GM18508 (cell line): ENCODE measurements around the gene SSC5D.

Experiments used
- ATAC-seq: cut with Tn5 transposase; IDR thresholded peaks from one replicate; pipeline ENCODE4 v1.9.1; 2021; ENCODE audit warnings: moderate number of reproducible peaks; ENCODE audit not compliant: insufficient read depth, unreplicated experiment

Gene SSC5D

DNA sequence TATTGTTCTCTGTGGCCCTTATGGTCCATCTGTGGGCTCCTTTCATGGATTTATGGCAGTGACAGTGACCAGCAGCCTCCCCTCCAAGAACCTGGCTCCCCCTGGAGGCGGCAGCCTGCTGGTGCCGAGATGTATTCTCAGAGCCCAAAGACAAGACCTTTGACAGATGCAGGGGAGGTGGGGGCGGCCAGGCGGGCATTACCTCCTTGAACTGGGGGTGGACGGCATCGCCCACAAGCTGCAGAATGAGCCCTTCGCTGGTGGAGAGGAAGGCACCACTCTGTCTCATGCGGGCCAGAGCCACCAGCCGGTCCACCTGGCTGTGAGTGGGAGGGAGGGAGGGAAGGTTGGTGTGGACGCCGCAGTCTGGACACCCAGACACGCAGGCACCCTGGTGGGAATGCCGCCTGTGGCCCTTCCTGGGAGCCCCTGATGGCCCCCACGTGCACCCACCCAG is 33.4 kb upstream of the SSC5D start:
- ATAC-seq, result no peak

DNA sequence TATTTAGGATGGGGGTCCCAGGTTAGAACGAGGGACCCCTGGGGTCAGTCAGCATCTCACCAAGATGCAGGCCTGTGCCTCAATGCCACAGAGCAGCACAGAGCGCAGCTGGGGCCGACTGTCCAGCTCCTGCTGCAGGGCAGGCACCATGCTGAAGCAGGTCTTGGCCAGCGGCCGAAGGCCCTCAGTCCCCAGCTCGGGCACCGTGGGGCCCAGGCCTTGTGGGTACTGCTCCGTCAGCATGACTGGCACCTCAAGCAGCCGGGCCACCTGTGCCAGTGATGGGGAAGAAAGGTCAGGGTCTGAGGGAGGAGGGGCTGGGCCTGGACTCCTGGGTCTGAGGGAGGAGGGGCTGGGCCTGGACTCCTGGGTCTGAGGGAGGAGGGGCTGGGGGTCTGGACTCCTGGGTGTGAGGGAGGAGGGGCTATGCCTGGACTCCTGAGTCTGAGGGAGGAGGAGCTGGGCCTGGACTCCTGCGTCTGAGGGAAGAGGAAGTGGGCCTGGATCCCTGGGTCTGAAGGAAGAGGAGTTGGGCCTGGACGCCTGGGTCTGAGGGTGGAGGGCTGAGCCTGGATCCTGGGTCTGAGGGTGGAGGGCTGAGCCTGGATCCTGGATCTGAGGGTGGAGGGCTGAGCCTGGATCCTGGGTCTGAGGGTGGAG is 32.5 kb upstream of the SSC5D start:
- no peak for ATAC-seq

DNA sequence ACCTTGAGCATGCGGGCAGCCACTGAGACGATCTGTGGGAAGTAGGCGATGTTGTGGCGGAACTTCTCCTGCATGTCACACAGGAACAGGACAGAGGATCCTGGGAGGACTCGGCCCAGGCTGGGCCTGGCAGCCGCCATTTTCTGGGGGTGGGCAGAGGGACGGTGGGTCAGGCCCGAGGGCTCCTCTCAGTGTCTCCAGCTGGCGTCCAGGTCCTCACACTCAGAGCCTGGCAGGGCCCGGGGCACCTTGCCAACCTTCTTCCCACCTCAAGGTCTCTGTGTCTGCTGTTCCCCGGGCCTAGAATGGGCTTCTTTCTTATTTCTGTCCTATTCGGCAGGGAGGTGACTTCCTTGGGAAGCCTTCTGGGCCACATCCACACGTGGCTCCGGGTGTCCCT is 31.9 kb upstream of the SSC5D start:
- ATAC-seq, result no peak

DNA sequence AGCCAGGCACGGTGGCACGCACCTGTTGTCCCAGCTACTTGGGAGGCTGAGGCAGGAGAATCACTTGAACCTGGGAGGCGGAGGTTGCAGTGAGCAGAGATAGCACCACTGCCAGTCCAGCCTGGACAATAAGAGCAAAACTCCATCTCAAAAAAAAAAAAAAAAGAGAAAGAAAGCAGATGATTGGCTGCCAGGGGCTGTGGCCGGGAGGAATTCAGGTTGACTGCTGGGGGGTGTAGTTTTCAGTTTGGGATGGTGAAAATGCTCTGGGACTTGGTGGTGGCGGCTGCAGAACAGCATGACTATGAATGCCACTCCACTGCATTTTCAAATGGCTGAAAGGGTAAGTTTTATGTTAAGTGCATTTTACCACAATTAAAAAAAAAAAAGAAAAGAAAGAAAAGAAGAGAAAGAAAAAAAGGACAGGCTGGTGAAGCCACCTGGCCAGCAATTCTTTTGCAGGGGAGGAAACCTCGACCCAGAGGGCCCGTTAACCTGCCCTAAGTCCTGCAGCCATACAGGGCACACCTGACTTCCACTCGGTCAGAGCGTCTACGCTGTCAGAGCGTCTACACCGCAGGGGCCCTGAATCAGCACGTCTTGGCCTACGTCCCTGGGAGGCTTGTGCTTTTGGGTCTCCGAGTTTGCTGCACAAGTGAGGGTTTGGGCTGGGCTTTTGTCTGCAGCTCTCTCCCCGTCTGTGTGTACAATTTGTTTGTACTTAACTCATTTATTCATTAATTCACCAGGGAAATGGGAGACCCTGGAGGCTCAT is 30.4 kb upstream of the SSC5D start:
- no peak for ATAC-seq

DNA sequence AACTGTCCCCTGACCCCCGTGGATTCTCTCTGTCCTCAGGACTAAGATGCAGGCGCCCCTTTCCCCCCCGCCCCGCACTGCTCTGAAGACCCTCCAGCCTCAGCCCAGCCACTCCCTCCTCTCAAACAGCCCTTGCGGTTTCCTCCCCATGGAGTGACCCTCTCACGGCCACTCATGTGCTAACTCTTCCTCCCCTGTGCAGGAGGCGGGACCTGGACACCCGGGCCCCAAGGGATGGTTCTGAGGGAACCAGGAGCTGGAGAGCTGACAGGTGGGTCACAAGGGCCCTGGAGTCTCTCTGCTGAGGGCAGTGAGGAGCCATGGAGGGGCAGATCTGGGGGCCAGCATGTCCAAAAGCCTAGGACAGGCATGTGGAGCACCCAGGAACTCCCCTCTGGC is 28.7 kb upstream of the SSC5D start:
- ATAC-seq, result no peak

DNA sequence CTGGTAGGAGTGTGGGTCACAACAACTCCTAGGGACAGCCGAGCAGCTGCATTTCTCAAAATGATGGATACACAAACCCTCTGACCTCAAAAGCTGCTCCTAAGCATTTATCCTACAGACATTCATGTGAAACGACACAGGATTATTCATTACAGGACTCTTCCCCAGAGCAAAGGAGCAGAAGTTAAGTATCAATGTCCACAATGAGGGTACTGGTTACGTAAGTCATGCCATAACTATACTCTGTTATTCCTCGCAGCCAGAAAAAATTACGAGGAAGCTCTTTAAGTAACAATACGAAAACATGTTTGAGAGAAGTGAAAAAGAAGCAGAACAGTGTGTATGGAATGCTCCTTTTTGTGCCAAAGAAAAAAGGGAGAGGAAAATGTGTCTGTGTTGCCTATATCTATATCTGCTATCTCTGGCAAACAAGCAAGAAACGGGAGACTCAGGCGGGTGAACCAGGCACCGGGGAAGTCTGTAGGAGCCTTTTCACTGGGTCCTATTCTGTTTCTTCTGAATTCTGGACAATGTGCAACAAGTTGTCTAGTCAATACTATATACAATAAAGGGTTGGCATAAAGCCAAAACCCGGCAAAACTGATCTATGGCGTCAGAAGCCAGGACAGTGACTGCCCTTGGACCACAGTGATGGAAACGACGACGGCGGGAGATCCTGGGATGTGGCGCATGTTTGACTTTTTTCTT is 28.1 kb upstream of the SSC5D start:
- no peak for ATAC-seq

DNA sequence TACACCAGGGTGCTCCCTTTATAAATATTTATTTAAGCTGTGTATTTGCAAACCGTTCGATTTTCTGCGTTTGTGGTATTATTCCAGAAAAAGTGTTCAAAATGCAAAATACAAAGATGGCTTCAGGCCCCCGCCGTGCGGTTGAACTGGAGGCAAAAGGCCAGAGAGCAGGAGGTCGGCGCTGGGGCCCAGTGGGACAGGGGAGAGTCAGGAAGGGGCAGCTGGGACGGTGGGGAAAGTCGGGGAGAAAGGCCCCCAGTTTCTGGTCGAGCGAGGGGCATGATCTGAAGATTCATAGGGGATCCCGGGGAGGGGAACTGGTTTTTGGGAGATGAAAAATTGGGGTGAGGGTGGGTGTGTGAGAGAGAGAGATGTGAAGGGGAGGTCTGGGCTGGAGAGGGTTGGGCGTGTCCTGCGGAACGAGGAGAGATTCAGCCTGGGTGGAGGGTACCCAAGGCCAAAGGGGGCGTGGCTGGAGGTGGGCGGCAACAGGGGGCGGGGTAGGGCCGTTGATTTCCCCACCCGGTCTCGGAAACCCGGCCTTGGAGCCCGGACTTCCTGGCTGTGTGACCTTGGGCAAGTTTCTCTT is 27.5 kb upstream of the SSC5D start:
- no peak for ATAC-seq

DNA sequence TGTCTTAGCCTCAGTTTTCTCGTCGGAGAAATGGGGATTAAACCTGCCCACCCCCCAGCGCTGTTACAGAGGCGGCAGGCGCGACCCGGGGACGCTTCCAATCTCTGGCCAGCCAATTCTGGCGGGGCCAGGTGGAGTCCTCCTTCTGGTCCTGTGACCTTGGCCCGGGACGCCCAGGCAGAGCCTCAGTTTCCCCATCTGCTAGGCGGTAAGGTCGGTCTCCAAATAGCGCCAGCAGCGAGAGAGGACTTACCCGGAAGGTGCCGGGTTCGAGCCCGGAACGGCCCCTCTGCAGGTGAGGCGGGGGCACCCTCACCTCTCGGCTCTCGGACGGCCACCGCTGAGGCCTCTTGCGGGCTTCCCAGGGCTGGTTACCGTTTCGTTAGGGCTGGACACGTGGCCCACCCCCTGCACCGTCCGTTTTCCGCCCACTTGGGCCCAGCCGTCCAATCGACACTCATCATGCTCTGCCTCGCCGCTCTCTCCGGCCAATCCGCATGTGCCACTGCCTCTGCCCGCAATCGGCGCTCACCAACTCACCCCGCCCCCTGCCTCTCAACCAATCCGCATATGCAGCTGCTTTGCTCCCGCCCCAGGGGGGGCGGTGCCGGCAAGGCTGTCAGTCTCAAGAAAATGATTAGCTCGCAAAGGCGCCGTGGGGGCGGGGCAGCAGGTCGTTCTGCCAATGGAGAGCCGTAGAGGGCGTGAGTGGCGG is 26.8 kb upstream of the SSC5D start, which contains the start of gene ISOC2:
Gene ISOC2 (minus strand): TSS at position 384 of the 715 bp plus-strand sequence. CDS start 5,156 bp downstream, outside the sequence.
- peak; percentile 78 for ATAC-seq

DNA sequence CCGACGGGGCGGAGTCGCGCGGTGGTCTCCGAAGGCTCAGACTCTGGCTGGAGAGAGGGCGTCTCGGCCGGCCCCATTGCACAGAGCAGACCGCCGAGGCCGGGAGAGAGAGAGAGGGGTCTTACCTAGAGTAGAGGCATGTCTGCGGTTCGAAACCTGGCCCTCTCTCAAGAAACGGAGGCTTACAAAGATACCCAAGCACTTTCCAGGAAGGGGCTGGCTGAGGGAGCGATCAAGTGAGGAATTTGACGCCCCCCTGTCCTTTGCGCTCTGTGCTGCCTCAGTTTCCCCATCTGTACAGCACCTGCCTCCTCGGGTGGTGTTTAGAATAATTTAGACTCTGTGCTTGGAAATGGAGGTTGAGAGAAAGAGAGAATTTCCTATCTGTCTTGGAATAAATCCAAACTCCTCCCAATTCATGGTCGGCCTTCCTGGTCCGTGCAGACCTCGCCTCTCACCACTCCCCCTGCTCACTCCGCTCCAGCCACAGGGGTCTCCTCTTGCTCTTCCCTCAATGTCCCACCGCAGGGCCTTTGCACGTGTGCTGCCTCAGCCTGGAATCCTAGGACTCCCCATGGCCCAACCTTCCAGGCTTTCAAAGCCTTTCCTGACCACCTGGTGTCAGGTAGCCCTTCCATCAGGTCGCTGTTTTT is 26.1 kb upstream of the SSC5D start:
- no peak for ATAC-seq

DNA sequence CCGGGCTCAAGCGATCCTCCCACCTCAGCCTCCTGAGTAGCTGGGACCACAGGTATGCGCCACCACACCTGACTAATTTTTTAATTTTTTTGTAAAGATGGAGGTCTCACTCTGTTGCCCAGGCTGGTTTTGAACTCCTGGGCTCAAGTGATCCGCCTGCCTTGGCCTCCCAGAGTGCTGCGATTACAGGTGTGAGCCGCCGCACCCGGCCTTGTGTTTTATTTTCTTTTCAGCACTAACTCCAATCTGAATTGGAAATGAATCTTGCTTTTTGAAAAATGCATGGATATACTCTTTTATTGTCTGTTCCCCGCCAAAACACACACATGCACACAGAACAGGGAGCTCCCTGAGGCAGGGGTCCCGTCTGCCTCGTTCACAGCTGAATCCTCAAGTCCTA is 25.5 kb upstream of the SSC5D start:
- no peak for ATAC-seq

DNA sequence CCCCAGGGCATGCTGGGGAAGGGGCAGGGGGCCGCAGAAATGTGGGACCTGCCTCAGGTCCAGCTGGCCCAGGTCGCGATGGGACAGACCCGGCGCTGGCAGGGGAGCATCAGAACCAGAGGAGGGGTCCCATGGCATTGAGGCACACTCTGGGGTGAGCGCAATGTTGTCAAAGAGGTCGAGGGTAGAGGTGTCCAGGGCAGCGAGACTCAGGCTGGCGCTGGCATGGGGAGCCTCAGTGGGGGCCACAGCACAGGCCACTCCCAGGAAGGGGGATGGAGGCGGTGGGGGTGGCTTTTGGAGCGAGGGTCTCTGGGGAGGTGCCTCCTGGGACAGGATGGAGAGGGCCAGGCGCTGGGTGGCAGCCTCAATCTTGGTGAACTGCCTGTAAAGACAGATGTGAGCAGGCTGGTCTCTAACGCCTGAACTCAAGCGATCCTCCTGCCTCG is 24.6 kb upstream of the SSC5D start:
- no peak for ATAC-seq

DNA sequence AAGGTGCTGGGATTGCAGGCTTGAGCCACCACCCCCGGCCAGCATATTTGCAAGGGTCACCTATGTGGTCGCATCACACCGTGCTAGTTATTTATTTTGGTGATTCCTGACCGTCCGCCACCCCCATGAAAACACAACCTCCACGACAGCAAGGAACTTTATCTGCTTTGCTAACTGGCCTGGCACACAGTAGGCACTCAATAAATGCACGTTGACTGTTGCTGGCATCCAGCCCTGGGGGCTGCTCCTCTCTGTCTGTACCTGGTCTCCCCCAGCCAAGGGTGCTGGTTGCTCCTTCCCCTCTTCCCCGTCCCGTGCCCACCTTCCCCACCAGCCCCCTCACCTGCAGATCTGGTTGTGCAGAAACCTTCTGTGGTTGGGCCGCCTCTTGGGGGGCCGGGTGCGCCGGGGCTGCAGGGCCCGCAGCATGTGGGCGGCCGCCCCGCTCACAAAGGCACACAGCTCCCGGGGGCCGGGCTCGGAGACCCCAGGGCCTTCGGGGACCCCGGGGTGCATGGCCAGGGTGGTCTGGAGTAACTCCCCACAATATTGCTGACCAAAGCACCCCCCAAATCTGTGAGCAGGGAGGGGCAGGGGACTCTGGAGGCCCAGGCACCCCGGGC is 24.1 kb upstream of the SSC5D start:
- no peak for ATAC-seq

DNA sequence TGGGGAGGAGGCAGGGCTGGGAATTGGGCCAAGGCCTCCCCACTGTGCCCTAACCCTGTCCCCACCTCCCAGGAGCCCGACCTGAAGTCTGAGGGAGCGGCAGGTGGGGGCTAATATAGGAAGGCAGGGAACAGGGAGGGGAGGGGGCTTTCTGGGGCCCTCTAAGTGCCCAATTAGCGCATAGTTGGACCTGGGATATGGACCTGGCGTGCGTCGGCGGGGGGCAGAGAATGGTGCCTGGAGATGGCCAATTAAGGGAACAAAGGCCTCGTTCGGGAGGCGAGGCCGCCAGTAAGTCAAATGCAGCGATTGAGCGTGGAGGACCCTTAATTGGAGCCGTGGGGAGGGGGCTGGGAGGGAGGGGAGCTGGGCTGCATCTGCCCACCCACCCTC is 23.6 kb upstream of the SSC5D start, which contains the start of gene C19orf85:
Gene C19orf85 (minus strand): TSS at position 90 of the 393 bp plus-strand sequence. CDS start 197 bp downstream, outside the sequence.
- ATAC-seq, result no peak

DNA sequence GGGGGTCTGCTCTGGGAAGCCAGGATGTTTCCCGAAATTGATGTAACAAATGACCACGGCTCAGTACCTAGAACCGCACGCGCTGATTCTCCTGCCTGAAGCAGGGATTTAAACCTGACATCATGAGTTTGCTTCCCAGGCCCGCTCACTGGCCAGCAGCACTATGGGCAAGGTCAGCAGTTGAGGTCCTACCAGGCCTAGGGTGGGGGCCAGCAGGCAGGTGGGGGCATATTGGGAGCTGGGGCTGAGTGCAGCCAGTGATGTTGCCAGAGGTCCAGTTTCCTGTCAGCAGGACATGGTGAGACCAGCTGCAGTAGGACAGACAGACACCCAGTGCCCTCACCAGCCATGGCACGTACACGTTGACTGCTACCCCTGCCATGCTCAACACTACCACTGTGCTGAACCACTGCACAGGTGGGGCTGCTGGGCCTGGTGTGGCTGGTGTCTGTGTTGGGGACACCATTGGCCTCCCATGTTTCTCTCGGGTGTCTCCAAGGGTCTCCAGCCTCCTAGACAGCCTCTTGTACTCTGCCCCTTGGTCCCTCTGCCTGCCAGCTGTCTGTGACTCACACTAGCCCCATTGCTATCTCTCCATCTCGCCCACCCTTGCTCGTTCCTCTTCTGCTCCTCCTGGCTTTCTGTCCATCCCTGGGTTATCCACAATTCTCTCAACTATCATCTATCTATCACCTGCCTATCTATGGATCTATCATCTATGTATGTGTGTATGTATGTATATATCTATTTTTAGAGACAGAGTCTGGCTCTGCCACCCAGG is 22.6 kb upstream of the SSC5D start:
- no peak for ATAC-seq

DNA sequence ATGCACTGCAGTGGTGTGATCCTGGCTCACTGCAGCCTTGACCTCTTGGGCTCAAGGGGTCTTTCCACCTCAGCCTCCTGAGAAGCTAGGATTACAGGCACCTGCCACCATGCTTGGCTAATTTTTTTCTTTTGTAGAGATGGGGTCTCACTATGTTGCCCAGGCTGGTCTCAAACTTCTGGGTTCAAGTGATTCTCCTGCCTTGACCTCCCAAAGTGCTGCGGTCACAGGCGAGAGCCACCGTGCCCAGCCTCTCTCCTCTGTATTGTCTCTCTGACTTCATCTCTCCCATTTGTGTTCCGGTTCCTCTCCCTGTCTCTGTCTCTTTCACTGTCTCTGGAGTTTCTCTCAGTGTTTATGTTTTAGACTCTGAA is 22.0 kb upstream of the SSC5D start:
- no peak for ATAC-seq

DNA sequence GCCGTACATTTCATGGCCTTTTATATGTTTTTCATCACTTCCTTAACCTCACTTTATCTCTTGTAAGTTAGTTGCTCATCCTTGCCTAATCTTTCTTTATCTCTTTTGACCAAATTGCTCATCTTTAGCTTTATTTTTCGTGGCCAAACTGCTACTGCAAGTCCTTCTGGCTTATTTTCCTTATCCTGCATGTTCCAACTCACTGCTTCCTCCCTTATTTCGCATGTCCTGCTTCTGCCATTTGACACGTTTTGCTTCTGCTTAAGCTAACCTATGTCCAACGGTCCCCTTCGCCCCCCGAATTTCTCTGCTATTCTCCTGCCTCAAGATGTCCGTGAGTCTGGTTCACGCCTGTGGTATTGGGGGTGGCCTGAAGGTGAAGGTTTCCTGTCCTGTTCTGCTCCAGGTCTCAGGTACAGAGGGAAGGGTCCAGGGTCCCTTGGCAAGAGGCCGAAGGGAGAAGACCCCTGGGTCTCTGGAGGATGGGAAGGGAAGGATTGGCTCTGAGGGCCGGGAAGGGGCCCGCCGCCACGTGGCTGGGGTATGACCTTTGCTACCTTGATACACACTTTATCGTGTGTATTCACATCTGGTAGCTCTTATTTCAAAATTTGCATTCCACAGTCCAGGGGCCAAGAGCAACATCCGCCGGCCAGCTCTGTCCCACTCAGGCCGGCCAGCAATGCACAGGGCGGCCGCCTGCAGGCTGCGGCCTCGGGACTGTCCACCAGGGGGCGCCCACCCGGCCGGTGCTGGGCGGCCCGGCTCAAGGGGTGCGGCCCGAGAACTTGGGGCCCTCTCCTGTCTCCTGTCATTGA is 20.8 kb upstream of the SSC5D start:
- no peak for ATAC-seq

DNA sequence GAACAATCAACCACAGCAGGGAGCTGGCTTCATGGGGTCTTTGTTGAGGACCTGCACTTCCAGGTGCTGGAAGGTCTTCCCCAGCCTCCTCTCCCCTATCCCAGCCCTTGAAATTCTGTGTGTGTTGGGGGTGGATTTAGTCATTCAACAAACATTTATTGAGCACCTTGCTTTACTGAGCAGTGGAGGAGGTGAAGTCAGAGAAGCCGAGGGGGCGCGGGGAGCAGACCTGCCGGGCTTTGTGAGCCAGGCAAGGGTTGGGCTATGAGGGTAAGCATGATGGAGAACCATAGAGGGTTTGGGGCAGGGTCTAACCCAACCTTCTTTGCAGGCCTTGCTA is 20.2 kb upstream of the SSC5D start:
- no peak for ATAC-seq

DNA sequence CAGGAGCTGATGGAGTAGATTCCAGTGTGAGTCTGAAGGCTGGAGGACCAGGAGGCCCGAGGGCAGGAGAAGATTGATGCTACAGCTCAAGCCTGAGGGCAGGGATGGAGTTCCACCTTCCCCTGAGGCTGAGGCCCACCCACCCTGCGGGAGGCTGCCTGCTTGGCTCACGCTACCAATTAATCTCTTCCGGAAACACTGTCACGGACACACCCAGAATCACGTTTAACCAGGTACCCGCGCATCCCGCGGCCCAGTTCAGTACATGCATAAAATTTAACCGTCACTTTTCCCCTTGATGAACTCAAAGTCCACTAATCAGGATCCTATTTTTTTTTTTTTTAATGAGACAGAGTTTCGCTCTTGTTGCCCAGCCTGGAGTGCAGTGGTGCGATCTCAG is 17.0 kb upstream of the SSC5D start:
- no peak for ATAC-seq
